ENCODE measurements around the gene MSANTD7. TPM values are rescaled to one million over a fixed set of nuclear protein-coding genes. Genes with fewer than 3 reads are reported as not detected.

MSANTD7 gene
- total RNA-seq, 1 donor from 2014 or later, result 18.8 TPM

DNA sequence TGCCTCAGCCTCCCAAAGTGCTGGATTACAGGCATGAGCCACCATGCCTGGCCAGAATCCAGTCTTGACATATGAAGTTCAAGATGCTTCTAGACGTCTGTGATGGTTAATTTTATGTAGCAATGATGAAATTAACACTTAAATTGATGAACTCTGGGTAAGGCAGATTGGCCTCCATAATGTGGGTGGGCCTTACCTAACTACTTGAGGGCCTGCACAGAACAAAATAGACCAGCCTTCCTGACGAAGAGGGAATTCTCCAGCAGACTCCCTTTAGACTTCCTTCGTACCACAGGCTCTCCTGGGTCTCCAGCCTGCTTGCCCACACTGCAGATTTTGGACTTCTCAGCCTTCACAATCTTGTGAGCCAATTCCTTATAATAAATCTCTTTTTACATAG, 5.0 kb upstream of the MSANTD7 start:
- H3K9ac ChIP-seq, result no peak overlapping the region
- H3K4me3 ChIP-seq, result no peak overlapping the region
- no peaks in the 10 kb centered on the region for H3K36me3 Mint-ChIP-seq
- no peaks in the 10 kb centered on the region for H3K36me3 ChIP-seq
- no peaks in the 10 kb centered on the region for H3K9me3 ChIP-seq (ENCODE audit: low read depth)
- peaks cover 7% of the 10 kb centered on the region for H3K27me3 Mint-ChIP-seq (ENCODE audit: insufficient read depth, low read depth)
- no peak overlapping the region for H2AFZ ChIP-seq (replicated peaks)
- no peaks in the 10 kb centered on the region for H3K79me2 ChIP-seq (ENCODE audit: low read depth)
- no peak overlapping the region for H3K27ac Mint-ChIP-seq
- no peaks in the 10 kb centered on the region for H3K9me3 Mint-ChIP-seq
- TF ChIP-seq CTCF (IDR thresholded peaks at IDR 0.05) (no peak), EZH2 (IDR thresholded peaks at IDR 0.05) (no peak), EZH2phosphoT487 (IDR thresholded peaks at IDR 0.05) (no peak)
- peaks cover 6% of the 10 kb centered on the region for H3K4me1 ChIP-seq
- no peaks in the 10 kb centered on the region for H3K27me3 ChIP-seq
- no peak overlapping the region for H3K27ac ChIP-seq
- H4K20me1 ChIP-seq (ENCODE audit: low read depth), result no peaks in the 10 kb centered on the region
- peaks cover 14% of the 10 kb centered on the region for H3F3A ChIP-seq (ENCODE audit: low read depth)
- peaks cover 8% of the 10 kb centered on the region for H3K4me1 Mint-ChIP-seq
- no peak overlapping the region for H3K4me2 ChIP-seq
- no peak overlapping the region for H3K4me3 Mint-ChIP-seq
- no peak for DNase-seq (ENCODE audit: low spot score)

DNA sequence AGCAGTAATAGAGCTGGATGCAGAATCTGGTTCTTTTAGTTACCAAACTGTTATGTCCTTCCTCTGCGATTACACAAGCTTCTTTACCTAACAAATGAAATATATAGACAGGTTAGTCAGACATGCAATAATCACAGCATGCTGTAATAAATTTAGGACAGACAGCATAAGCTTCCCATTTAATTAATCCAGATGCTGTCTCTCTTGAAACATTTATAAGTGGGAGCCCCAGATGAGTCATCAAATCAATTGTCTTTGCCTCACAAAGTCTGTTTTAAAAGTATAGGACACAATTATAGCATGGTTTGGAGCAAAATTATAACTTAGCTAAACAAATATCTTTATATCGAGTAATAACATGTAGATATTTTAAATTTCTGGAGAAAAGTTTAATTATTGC, 1.9 kb upstream of the MSANTD7 start:
- Histone ChIP-seq H3K27ac (no peak overlapping the region), H3K36me3 (peaks cover 10% of the 10 kb centered on the region), H3K9ac (no peak overlapping the region), H3K79me2 (ENCODE audit: low read depth) (peaks cover 31% of the 10 kb centered on the region), H3K27me3 (no peaks in the 10 kb centered on the region), H3K4me2 (no peak overlapping the region), H2AFZ (replicated peaks) (no peak overlapping the region), H3K4me1 (peaks cover 12% of the 10 kb centered on the region), H3K9me3 (ENCODE audit: low read depth) (no peaks in the 10 kb centered on the region), H4K20me1 (ENCODE audit: low read depth) (peaks cover 5% of the 10 kb centered on the region), H3K4me3 (no peak overlapping the region), H3F3A (ENCODE audit: low read depth) (peaks cover 14% of the 10 kb centered on the region)
- Mint-ChIP-seq H3K9me3 (no peaks in the 10 kb centered on the region), H3K27me3 (ENCODE audit: insufficient read depth, low read depth) (peaks cover 4% of the 10 kb centered on the region), H3K4me1 (peaks cover 17% of the 10 kb centered on the region), H3K36me3 (peaks cover 7% of the 10 kb centered on the region), H3K4me3 (no peak overlapping the region), H3K27ac (no peak overlapping the region)
- TF ChIP-seq EZH2phosphoT487 (IDR thresholded peaks at IDR 0.05) (no peak), EZH2 (IDR thresholded peaks at IDR 0.05) (no peak), CTCF (IDR thresholded peaks at IDR 0.05) (no peak)
- no peak for DNase-seq (ENCODE audit: low spot score)

DNA sequence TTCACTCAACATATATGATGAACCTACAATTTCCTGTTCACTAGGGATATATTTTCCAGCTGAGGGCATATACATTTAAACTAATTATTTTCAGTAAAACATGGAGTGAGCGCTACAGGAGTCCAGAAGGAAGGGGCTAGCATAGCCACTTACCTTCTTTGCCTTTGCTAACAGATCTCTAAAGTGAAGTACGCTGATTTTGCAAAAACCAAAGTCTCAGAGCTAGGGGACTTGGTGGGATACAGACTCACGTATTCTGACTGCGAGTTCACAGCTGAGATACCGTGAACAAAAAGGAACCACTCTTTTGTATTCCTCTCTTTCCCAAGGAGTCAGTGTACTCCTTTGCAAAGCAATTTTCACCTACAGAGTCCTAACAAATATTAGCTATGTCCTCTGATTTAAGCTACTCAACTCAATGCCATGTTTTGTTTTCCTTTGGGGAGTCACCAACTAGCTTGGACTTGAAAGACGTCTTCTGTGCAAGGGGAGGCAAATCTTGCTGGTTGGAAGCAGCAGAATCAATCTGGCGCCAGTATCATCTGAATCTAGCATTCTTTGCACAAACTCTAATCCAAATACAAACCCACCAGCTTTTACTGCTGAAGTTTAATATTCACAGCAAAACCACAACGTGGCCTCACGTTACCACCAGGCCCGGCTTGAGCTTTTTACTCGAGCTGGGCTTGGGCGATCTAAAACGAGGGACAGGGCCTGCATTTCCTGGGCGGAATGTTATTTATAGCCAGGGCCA, 926 bp upstream of the MSANTD7 start:
- H3K4me1 ChIP-seq, result peaks cover 12% of the 10 kb centered on the region
- Mint-ChIP-seq H3K27ac (peak overlapping the region; percentile 97), H3K4me3 (peak overlapping the region; percentile 97), H3K36me3 (peaks cover 12% of the 10 kb centered on the region), H3K27me3 (ENCODE audit: insufficient read depth, low read depth) (peaks cover 4% of the 10 kb centered on the region), H3K9me3 (no peaks in the 10 kb centered on the region), H3K4me1 (peaks cover 17% of the 10 kb centered on the region)
- H4K20me1 ChIP-seq (ENCODE audit: low read depth), result peaks cover 5% of the 10 kb centered on the region
- peak overlapping the region; percentile 84 for H3K27ac ChIP-seq
- H3K9me3 ChIP-seq (ENCODE audit: low read depth), result no peaks in the 10 kb centered on the region
- peak overlapping the region; percentile 89 for H3K4me2 ChIP-seq
- peak overlapping the region; percentile 94 for H3K4me3 ChIP-seq
- H3K36me3 ChIP-seq, result peaks cover 10% of the 10 kb centered on the region
- H3F3A ChIP-seq (ENCODE audit: low read depth), result peaks cover 14% of the 10 kb centered on the region
- TF ChIP-seq CTCF (IDR thresholded peaks at IDR 0.05), result peak; percentile 4
- no peak for TF ChIP-seq EZH2 (IDR thresholded peaks at IDR 0.05)
- no peak for TF ChIP-seq EZH2phosphoT487 (IDR thresholded peaks at IDR 0.05)
- peak; percentile 31 for DNase-seq (ENCODE audit: low spot score)
- H3K9ac ChIP-seq, result peak overlapping the region; percentile 64
- H3K27me3 ChIP-seq, result no peaks in the 10 kb centered on the region
- peak overlapping the region; percentile 59 for H2AFZ ChIP-seq (replicated peaks)
- peaks cover 41% of the 10 kb centered on the region for H3K79me2 ChIP-seq (ENCODE audit: low read depth)
